Right renal cortex interstitium (tissue), 3 donors: Measurements from ENCODE around the gene WNT7A. TPM values are rescaled to one million over a fixed set of nuclear protein-coding genes. Genes with fewer than 3 reads are reported as not detected.

Source experiments
- DNase-seq, 3 donors: peaks; one replicate each; pipeline ENCODE4 v3.0.0-alpha.2; 2013; ENCODE audit warnings: low read depth in 3 of 3, low spot score in 2 of 3
- polyA plus RNA-seq, 3 donors: library from polyadenylated mRNA; unstranded; fragments of 120-200 nt; gene quantifications; one replicate each; pipeline ENCODE4 v1.2.1, GENCODE V29; 2013; ENCODE audit not compliant: insufficient read length in 3 of 3

Gene WNT7A
- polyA plus RNA-seq, 3 donors: 0.04 TPM; not detected in 2

- DNase-seq: no peak
Measured at GRCh38 chr3:13885704-13886010, 5.8 kb upstream of the WNT7A start.

- no peak for DNase-seq
Measured at GRCh38 chr3:13884851-13885703, 5.2 kb upstream of the WNT7A start.

GRCh38 chr3:13883681-13884080 is 3.8 kb upstream of the WNT7A start:
- no peak for DNase-seq

GRCh38 chr3:13882876-13883275 is 3.0 kb upstream of the WNT7A start:
- DNase-seq: no peak

GRCh38 chr3:13881536-13882410 is 1.9 kb upstream of the WNT7A start:
- no peak for DNase-seq

- no peak for DNase-seq
Measured at GRCh38 chr3:13880811-13881156, 913 bp upstream of the WNT7A start.

- DNase-seq: no peak
Measured at GRCh38 chr3:13879102-13879945, 547 bp downstream of the WNT7A start.

GRCh38 chr3:13878281-13879101 is 1.4 kb downstream of the WNT7A start:
- no peak for DNase-seq

GRCh38 chr3:13877911-13878280 is 2.0 kb downstream of the WNT7A start:
- DNase-seq: no peak

GRCh38 chr3:13876451-13877100 is 3.3 kb downstream of the WNT7A start:
- DNase-seq: no peak

- DNase-seq: no peak
Measured at GRCh38 chr3:13874891-13875290, 5.0 kb downstream of the WNT7A start.

- DNase-seq: no peak
Measured at GRCh38 chr3:13873818-13874217, 6.1 kb downstream of the WNT7A start.

- DNase-seq: no peak
Measured at GRCh38 chr3:13872451-13872850, 7.4 kb downstream of the WNT7A start.

- DNase-seq: no peak
Measured at GRCh38 chr3:13871791-13872190, 8.1 kb downstream of the WNT7A start.

GRCh38 chr3:13870902-13871301 is 9.0 kb downstream of the WNT7A start:
- DNase-seq: no peak

- no peak for DNase-seq
Measured at GRCh38 chr3:13869761-13870343, 10.0 kb downstream of the WNT7A start.

- no peak for DNase-seq
Measured at GRCh38 chr3:13868844-13869724, 10.8 kb downstream of the WNT7A start.

GRCh38 chr3:13867732-13868131 is 12.1 kb downstream of the WNT7A start:
- DNase-seq: no peak
